Coronary artery (tissue), 2 donors: ENCODE results near the gene TANC1.

ENCODE experiments used
- DNase-seq: peaks from one replicate; pipeline ENCODE4 v3.0.0-alpha.2; 2017; ENCODE audit warnings: low spot score
- H3K27ac ChIP-seq, 2 donors: fragments of 200-600 bp; sonication (generic); one replicate each; pipeline ENCODE4 v1.5.1; 2016 to 2019
- H3K4me3 ChIP-seq: fragments of 200-600 bp; sonication (generic); 2 replicates; pipeline ENCODE4 v1.5.1; 2016; ENCODE audit warnings: mild to moderate bottlenecking, moderate library complexity
- CTCF ChIP-seq: fragments of 200-600 bp; sonication (generic); IDR thresholded peaks from one replicate; pipeline ENCODE4 v1.5.1; 2019; ENCODE audit warnings: antibody characterized with exemption

The TANC1 gene

GRCh38 chr2:159131914-159132281 is 163.5 kb downstream of the TANC1 start:
- DNase-seq, result no peak
- Histone ChIP-seq H3K27ac (peak overlapping the region; percentile 50 to 69), H3K4me3 (no peak overlapping the region)
- no peak for TF ChIP-seq CTCF

GRCh38 chr2:159133797-159134196 is 165.4 kb downstream of the TANC1 start:
- Histone ChIP-seq H3K27ac (peak overlapping the region; percentile 73 to 74), H3K4me3 (no peak overlapping the region)
- DNase-seq, result no peak
- TF ChIP-seq CTCF, result no peak

- no peak for TF ChIP-seq CTCF
- DNase-seq, result no peak
- H3K4me3 ChIP-seq, result peak overlapping the region; percentile 57
- H3K27ac ChIP-seq, result peak overlapping the region; percentile 74 to 86
Measured at GRCh38 chr2:159134979-159135378, 166.5 kb downstream of the TANC1 start.

GRCh38 chr2:159136391-159136790 is 168.0 kb downstream of the TANC1 start:
- no peak for TF ChIP-seq CTCF
- Histone ChIP-seq H3K27ac (peak overlapping the region; percentile 74 to 86), H3K4me3 (peak overlapping the region; percentile 57)
- no peak for DNase-seq

- TF ChIP-seq CTCF, result no peak
- H3K27ac ChIP-seq, result peak overlapping the region; percentile 56 to 65
- peak overlapping the region; percentile 35 for H3K4me3 ChIP-seq
- no peak for DNase-seq
Measured at GRCh38 chr2:159137511-159138241, 169.2 kb downstream of the TANC1 start.

- peak overlapping the region; percentile 56 to 65 for H3K27ac ChIP-seq
- no peak for TF ChIP-seq CTCF
- H3K4me3 ChIP-seq, result no peak overlapping the region
- no peak for DNase-seq
Measured at GRCh38 chr2:159138642-159139182, 170.3 kb downstream of the TANC1 start.
